ENCODE measurements around the gene MS4A5. TPM values are rescaled to one million over a fixed set of nuclear protein-coding genes. Genes with fewer than 3 reads are reported as not detected.

Gene MS4A5
- total and polyA plus RNA-seq, 8 donors, result not detected

- TF ChIP-seq, protein P1, sequence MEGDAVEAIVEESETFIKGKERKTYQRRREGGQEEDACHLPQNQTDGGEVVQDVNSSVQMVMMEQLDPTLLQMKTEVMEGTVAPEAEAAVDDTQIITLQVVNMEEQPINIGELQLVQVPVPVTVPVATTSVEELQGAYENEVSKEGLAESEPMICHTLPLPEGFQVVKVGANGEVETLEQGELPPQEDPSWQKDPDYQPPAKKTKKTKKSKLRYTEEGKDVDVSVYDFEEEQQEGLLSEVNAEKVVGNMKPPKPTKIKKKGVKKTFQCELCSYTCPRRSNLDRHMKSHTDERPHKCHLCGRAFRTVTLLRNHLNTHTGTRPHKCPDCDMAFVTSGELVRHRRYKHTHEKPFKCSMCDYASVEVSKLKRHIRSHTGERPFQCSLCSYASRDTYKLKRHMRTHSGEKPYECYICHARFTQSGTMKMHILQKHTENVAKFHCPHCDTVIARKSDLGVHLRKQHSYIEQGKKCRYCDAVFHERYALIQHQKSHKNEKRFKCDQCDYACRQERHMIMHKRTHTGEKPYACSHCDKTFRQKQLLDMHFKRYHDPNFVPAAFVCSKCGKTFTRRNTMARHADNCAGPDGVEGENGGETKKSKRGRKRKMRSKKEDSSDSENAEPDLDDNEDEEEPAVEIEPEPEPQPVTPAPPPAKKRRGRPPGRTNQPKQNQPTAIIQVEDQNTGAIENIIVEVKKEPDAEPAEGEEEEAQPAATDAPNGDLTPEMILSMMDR (IDR thresholded peaks at IDR 0.05), result no peak
- intact Hi-C loops (cut with DNase I), result no loop called here
- Histone ChIP-seq H3K27me3 (peaks cover 0 to 4% (median 0%) of the 10 kb centered on the region in 4 donors), H3K36me3 (no peaks in the 10 kb centered on the region), H3K27ac (no peak overlapping the region), H3K4me1 (no peaks in the 10 kb centered on the region), H3K9me3 (no peaks in the 10 kb centered on the region), H3K4me3 (no peak overlapping the region)
- FAIRE-seq, result no peak
- ATAC-seq, result no peak
- no peak for DNase-seq
- 71 to 73% methylated on average over 7 of the region's 7 CpGs for WGBS, 2 donors
These were observed 34.5 kb upstream of the MS4A5 start for GRCh38 chr11:60394666-60395380.

- Histone ChIP-seq H3K9me3 (no peaks in the 10 kb centered on the region), H3K27ac (peak within 1 kb of the TSS in 1 of 4 donors; percentile 19), H3K27me3 (peaks cover 0 to 4% (median 0%) of the 10 kb centered on the region in 4 donors), H3K4me1 (no peaks in the 10 kb centered on the region), H3K4me3 (no peak within 1 kb of the TSS), H3K36me3 (no peaks in the 10 kb centered on the region)
- FAIRE-seq (no peak), DNase-seq (no peak), ATAC-seq (peak in 2 of 4 donors; percentile 18 to 56)
- TF ChIP-seq, protein P1 (IDR thresholded peaks at IDR 0.05), result no peak
- intact Hi-C loops (cut with DNase I), result no loop called here
- 51 to 52% methylated on average over 3 of the region's 3 CpGs for WGBS, 2 donors
These were observed 33.0 kb upstream of the MS4A5 start, which contains the start of gene MS4A14 for GRCh38 chr11:60396382-60396781. MS4A14 (plus strand) TSS chr11:60396459; CDS start chr11:60396579, 120 bp downstream.

DNA sequence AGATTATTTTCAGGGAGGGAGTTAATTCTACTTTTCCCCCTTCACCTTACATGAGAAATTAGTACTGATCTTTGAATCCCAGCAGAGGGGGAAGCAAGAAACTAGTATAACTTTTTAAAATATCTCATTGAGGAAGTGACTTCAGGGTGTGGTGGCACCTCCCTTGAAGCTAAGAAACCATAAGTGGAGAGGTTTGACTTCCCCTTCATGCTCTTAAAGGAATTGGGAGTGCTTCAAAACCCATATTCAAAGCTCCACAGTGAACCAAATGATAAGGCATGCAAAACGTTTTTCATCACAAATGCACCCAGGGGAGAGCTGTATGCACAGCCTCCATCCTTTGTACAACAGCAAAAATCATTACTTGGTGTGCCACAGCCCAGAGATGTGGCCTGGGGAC lies 32.6 kb upstream of the MS4A5 start:
- WGBS, 2 donors, result 5 to 10% methylated on average over 1 of the region's 1 CpG
- H3K4me1 ChIP-seq, result no peaks in the 10 kb centered on the region
- ATAC-seq, result peak in 2 of 4 donors; percentile 47 to 55
- no peaks in the 10 kb centered on the region for H3K9me3 ChIP-seq
- H3K27me3 ChIP-seq, result peaks cover 0 to 4% (median 0%) of the 10 kb centered on the region in 4 donors
- DNase-seq, result no peak
- H3K36me3 ChIP-seq, result no peaks in the 10 kb centered on the region
- TF ChIP-seq, protein P1 (IDR thresholded peaks at IDR 0.05), result no peak
- intact Hi-C loops (cut with DNase I), result no loop called here
- H3K4me3 ChIP-seq, result no peak overlapping the region
- H3K27ac ChIP-seq, result peak overlapping the region in 1 of 4 donors; percentile 19
- FAIRE-seq, result no peak

- H3K27me3 ChIP-seq, result no peaks in the 10 kb centered on the region
- WGBS, 2 donors, result 25 to 35% methylated on average over 2 of the region's 2 CpGs
- FAIRE-seq, result no peak
- intact Hi-C loops (cut with DNase I), result no loop called here
- DNase-seq, result no peak
- no peaks in the 10 kb centered on the region for H3K9me3 ChIP-seq
- H3K27ac ChIP-seq, result no peak overlapping the region
- ATAC-seq, result no peak
- TF ChIP-seq, protein P1 (IDR thresholded peaks at IDR 0.05), result no peak
- H3K4me3 ChIP-seq, result no peak overlapping the region
- H3K36me3 ChIP-seq, result no peaks in the 10 kb centered on the region
- no peaks in the 10 kb centered on the region for H3K4me1 ChIP-seq
These were observed 9.4 kb upstream of the MS4A5 start for GRCh38 chr11:60420015-60420414.

GRCh38 chr11:60422609-60423008 lies 6.8 kb upstream of the MS4A5 start:
- DNase-seq, result no peak
- no peaks in the 10 kb centered on the region for H3K9me3 ChIP-seq
- intact Hi-C loops (cut with DNase I), result no loop called here
- WGBS, 2 donors, result 78 to 81% methylated on average over 1 of the region's 1 CpG
- no peaks in the 10 kb centered on the region for H3K4me1 ChIP-seq
- H3K27ac ChIP-seq, result no peak overlapping the region
- no peaks in the 10 kb centered on the region for H3K36me3 ChIP-seq
- no peak for FAIRE-seq
- ATAC-seq, result no peak
- TF ChIP-seq, protein P1 (IDR thresholded peaks at IDR 0.05), result no peak
- H3K27me3 ChIP-seq, result no peaks in the 10 kb centered on the region
- no peak overlapping the region for H3K4me3 ChIP-seq

All from pancreas (tissue), 10 donors.